GM12878 (cell line): ENCODE data around the gene MICAL3.

Source experiments
- PML ChIP-seq: IDR thresholded peaks from 2 replicates; pipeline ENCODE4 v1.6.1; 2012; ENCODE audit warnings: low read length, inconsistent platforms
- POLR2A ChIP-seq: IDR thresholded peaks from 2 replicates; pipeline ENCODE4 v1.6.1; 2011; ENCODE audit warnings: low read depth, mild to moderate bottlenecking, low read length

GRCh38 chr22:18008136-18008535 is 16.2 kb downstream of the MICAL3 start:
- TF ChIP-seq PML (no peak), POLR2A (no peak)
